Esophagus squamous epithelium (tissue), 5 donors: ENCODE data around the gene CCDC183. TPM values are rescaled to one million over a fixed set of nuclear protein-coding genes. Genes with fewer than 3 reads are reported as not detected.

ENCODE experiments used
- DNase-seq: peaks from one replicate; lab custom pipeline; 2025; lab: John Stamatoyannopoulos, UW
- H3K27ac ChIP-seq, 4 donors: fragments of 200-600 bp; sonication (generic); one replicate each; pipeline ENCODE4 v1.5.1; 2016 to 2019; ENCODE audit warnings: mild to moderate bottlenecking in 1 of 4
- H3K27me3 ChIP-seq, 4 donors: fragments of 200-600 bp; sonication (generic); 1 replicate in 3 of 4; 2 replicates in 1 of 4; pipeline versions ENCODE4 v1.5.1 to v1.6.0; 2017 to 2021; ENCODE audit warnings: antibody characterized with exemption in 1 of 4
- H3K36me3 ChIP-seq, 3 donors: fragments of 200-600 bp; sonication (generic); one replicate each; pipeline ENCODE4 v1.5.1; 2016 to 2019
- H3K4me1 ChIP-seq, 3 donors: fragments of 200-600 bp; sonication (generic); one replicate each; pipeline ENCODE4 v1.5.1; 2017 to 2019
- H3K4me3 ChIP-seq, 4 donors: fragments of 200-600 bp; sonication (generic); 1 replicate in 3 of 4; 2 replicates in 1 of 4; pipeline ENCODE4 v1.5.1; 2016 to 2019; ENCODE audit warnings: mild to moderate bottlenecking in 2 of 4, moderate library complexity in 1 of 4
- H3K9me3 ChIP-seq, 3 donors: fragments of 200-600 bp; sonication (generic); one replicate each; pipeline ENCODE4 v1.5.1; 2016 to 2019
- CTCF ChIP-seq, 6 experiments: fragments of 450-650 bp in 4 of 6; fragments of 200-600 bp in 2 of 6; sonication (generic) in 2 of 6; IDR thresholded peaks; one replicate each; pipeline ENCODE4 v1.5.1; 2016 to 2019; ENCODE audit warnings: antibody characterized with exemption in 6 of 6, mild to moderate bottlenecking in 4 of 6, moderate library complexity in 4 of 6
- POLR2A ChIP-seq, 4 donors: fragments of 450-650 bp; IDR thresholded peaks; one replicate each; pipeline ENCODE4 v1.6.1; 2017; ENCODE audit warnings: antibody characterized with exemption in 4 of 4, mild to moderate bottlenecking in 4 of 4, moderate library complexity in 3 of 4
- WGBS, 2 donors: methylation state at CpG; one replicate each; pipeline ENCODE4 v1.1.5; 2018; 5-methylcytosine and 5-hydroxymethylcytosine counted together
- intact Hi-C: fragments of 100-400 bp; cut with DNase I; formaldehyde crosslinking; loops from one replicate; pipeline ENCODE4 v1.15.0; 2022
- total RNA-seq, 4 donors: library from RNA; depleted of rRNA; stranded (reverse); fragments of >200 nt; gene quantifications; one replicate each; pipeline ENCODE4 v1.1.0, GENCODE V29; 2016
- donor health status: DM: yes; HTN: yes; CAD: no.

CCDC183 gene
- total RNA-seq, 4 donors from 2014 or later, result 2.1 TPM; not detected in 3

GRCh38 chr9:136838314-136839228 is 42.4 kb downstream of the CCDC183 start:
- peaks cover 25 to 35% (median 27%) of the 10 kb centered on the region in 3 donors for H3K4me1 ChIP-seq
- no peak overlapping the region for H3K4me3 ChIP-seq
- no peaks in the 10 kb centered on the region for H3K9me3 ChIP-seq
- peaks cover 0 to 7% (median 3%) of the 10 kb centered on the region in 4 donors for H3K27me3 ChIP-seq
- no peak for DNase-seq
- TF ChIP-seq POLR2A (IDR thresholded peaks at IDR 0.05) (no peak), CTCF (IDR thresholded peaks at IDR 0.05) (no peak)
- intact Hi-C loops, result no loop called here
- H3K36me3 ChIP-seq, result peaks cover 4 to 73% (median 9%) of the 10 kb centered on the region in 3 donors
- H3K27ac ChIP-seq, result no peak overlapping the region
- 79% methylated on average over 16 of the region's 29 CpGs; no CpG with 5 or more reads in 1 of the 2 donors for WGBS, 2 donors

GRCh38 chr9:136839229-136840139 is 43.3 kb downstream of the CCDC183 start:
- intact Hi-C loops, result no loop called here
- 63% methylated on average over 7 of the region's 36 CpGs for WGBS, 2 donors
- H3K36me3 ChIP-seq, result peaks cover 4 to 64% (median 9%) of the 10 kb centered on the region in 3 donors

GRCh38 chr9:136840140-136840876 is 44.2 kb downstream of the CCDC183 start:
- no peak for DNase-seq
- H3K27ac ChIP-seq, result no peak overlapping the region

More at GRCh38 chr9:136839229-136840139, 43.3 kb downstream of the CCDC183 start:
- Histone ChIP-seq H3K27ac (no peak overlapping the region), H3K9me3 (no peaks in the 10 kb centered on the region), H3K27me3 (peaks cover 0 to 16% (median 7%) of the 10 kb centered on the region in 4 donors), H3K4me3 (no peak overlapping the region), H3K4me1 (peaks cover 33 to 44% (median 36%) of the 10 kb centered on the region in 3 donors)
- no peak for DNase-seq
- TF ChIP-seq CTCF (IDR thresholded peaks at IDR 0.05) (no peak), POLR2A (IDR thresholded peaks at IDR 0.05) (no peak)

More at GRCh38 chr9:136840140-136840876, 44.2 kb downstream of the CCDC183 start:
- Histone ChIP-seq H3K9me3 (no peaks in the 10 kb centered on the region), H3K4me3 (no peak overlapping the region), H3K4me1 (peaks cover 33 to 50% (median 44%) of the 10 kb centered on the region in 3 donors), H3K27me3 (peaks cover under 1 to 24% (median 10%) of the 10 kb centered on the region in 4 donors), H3K36me3 (peaks cover 4 to 57% (median 9%) of the 10 kb centered on the region in 3 donors)
- intact Hi-C loops, result no loop called here
- WGBS, 2 donors, result 50 to 62% methylated on average over 6 to 15 of the region's 32 CpGs
- no peak for TF ChIP-seq POLR2A (IDR thresholded peaks at IDR 0.05)
- TF ChIP-seq CTCF (IDR thresholded peaks at IDR 0.05), result no peak
